Esophagus squamous epithelium (tissue), 4 donors: ENCODE data around the gene PRR19.

Source experiments
- POLR2A ChIP-seq, 4 donors: fragments of 450-650 bp; IDR thresholded peaks; one replicate each; pipeline ENCODE4 v1.6.1; 2017; ENCODE audit warnings: antibody characterized with exemption in 4 of 4, mild to moderate bottlenecking in 4 of 4, moderate library complexity in 3 of 4
- TF ChIP-seq, protein P1 (sequence below), 6 experiments: fragments of 450-650 bp in 4 of 6; fragments of 200-600 bp in 2 of 6; sonication (generic) in 2 of 6; IDR thresholded peaks; one replicate each; pipeline ENCODE4 v1.5.1; 2016 to 2019; ENCODE audit warnings: antibody characterized with exemption in 6 of 6, mild to moderate bottlenecking in 4 of 6, moderate library complexity in 4 of 6

GRCh38 chr19:42323852-42324654, 22.1 kb downstream of the PRR19 start:
- TF ChIP-seq, protein P1, sequence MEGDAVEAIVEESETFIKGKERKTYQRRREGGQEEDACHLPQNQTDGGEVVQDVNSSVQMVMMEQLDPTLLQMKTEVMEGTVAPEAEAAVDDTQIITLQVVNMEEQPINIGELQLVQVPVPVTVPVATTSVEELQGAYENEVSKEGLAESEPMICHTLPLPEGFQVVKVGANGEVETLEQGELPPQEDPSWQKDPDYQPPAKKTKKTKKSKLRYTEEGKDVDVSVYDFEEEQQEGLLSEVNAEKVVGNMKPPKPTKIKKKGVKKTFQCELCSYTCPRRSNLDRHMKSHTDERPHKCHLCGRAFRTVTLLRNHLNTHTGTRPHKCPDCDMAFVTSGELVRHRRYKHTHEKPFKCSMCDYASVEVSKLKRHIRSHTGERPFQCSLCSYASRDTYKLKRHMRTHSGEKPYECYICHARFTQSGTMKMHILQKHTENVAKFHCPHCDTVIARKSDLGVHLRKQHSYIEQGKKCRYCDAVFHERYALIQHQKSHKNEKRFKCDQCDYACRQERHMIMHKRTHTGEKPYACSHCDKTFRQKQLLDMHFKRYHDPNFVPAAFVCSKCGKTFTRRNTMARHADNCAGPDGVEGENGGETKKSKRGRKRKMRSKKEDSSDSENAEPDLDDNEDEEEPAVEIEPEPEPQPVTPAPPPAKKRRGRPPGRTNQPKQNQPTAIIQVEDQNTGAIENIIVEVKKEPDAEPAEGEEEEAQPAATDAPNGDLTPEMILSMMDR (IDR thresholded peaks at IDR 0.05) = peak in 1 of 6 experiments; percentile 22
- no peak for TF ChIP-seq POLR2A (IDR thresholded peaks at IDR 0.05)
